ENCODE results near the gene DNAAF1.

DNAAF1 gene

GRCh38 chr16:84161801-84162200 lies 16.7 kb downstream of the DNAAF1 start:
- DNase-seq: no peak

GRCh38 chr16:84165746-84166145 lies 20.6 kb downstream of the DNAAF1 start:
- no peak for DNase-seq

GRCh38 chr16:84166796-84167695 lies 21.9 kb downstream of the DNAAF1 start:
- no peak for DNase-seq

- no peak for DNase-seq
Observed at GRCh38 chr16:84169765-84170310, 24.7 kb downstream of the DNAAF1 start.

- no peak for DNase-seq
Observed at GRCh38 chr16:84174396-84174795, 29.3 kb downstream of the DNAAF1 start.

GRCh38 chr16:84175350-84176081 lies 30.4 kb downstream of the DNAAF1 start:
- DNase-seq: no peak

GRCh38 chr16:84176192-84177053 lies 31.3 kb downstream of the DNAAF1 start:
- DNase-seq: no peak

- DNase-seq: no peak
Observed at GRCh38 chr16:84177741-84178073, 32.6 kb downstream of the DNAAF1 start.

- DNase-seq: no peak
Observed at GRCh38 chr16:84178146-84178765, 33.1 kb downstream of the DNAAF1 start.

GRCh38 chr16:84178892-84179611 lies 33.9 kb downstream of the DNAAF1 start:
- no peak for DNase-seq

- no peak for DNase-seq
Observed at GRCh38 chr16:84179612-84180320, 34.7 kb downstream of the DNAAF1 start.

GRCh38 chr16:84180519-84181140 lies 35.5 kb downstream of the DNAAF1 start:
- peak; percentile 24 for DNase-seq

- DNase-seq: no peak
Observed at GRCh38 chr16:84181144-84181915, 36.2 kb downstream of the DNAAF1 start.

- no peak for DNase-seq
Observed at GRCh38 chr16:84182104-84182503, 37.0 kb downstream of the DNAAF1 start.

GRCh38 chr16:84182680-84183571 lies 37.8 kb downstream of the DNAAF1 start:
- no peak for DNase-seq

- DNase-seq: no peak
Observed at GRCh38 chr16:84183572-84183875, 38.4 kb downstream of the DNAAF1 start.

GRCh38 chr16:84183911-84184591 lies 38.9 kb downstream of the DNAAF1 start:
- peak; percentile 10 for DNase-seq

- DNase-seq: no peak
Observed at GRCh38 chr16:84184775-84185174, 39.7 kb downstream of the DNAAF1 start.

All from DMS53 (cell line).